Ectodermal cell (in vitro differentiated cells): ENCODE data around the gene EDN2.

Experiments used
- H3K27ac ChIP-seq: 2 replicates; pipeline ENCODE4 v1.7.0; 2013; ENCODE audit warnings: mild to moderate bottlenecking, low read depth, low read length; ENCODE audit not compliant: insufficient read depth, poor library complexity, severe bottlenecking
- H3K27me3 ChIP-seq: 2 replicates; pipeline ENCODE4 v1.7.0; 2013; ENCODE audit warnings: mild to moderate bottlenecking, low read length; ENCODE audit not compliant: insufficient read depth, control insufficient read depth, poor library complexity, severe bottlenecking
- H3K36me3 ChIP-seq: one replicate; pipeline ENCODE4 v1.7.0; 2013; ENCODE audit warnings: low read length; ENCODE audit not compliant: control insufficient read depth, insufficient read depth
- H3K4me1 ChIP-seq: one replicate; pipeline ENCODE4 v1.7.0; 2013; ENCODE audit warnings: low read length; ENCODE audit not compliant: control insufficient read depth, insufficient read depth
- H3K4me3 ChIP-seq: 2 replicates; pipeline ENCODE4 v1.7.0; 2013; ENCODE audit warnings: low read depth, low read length, control low read depth; ENCODE audit not compliant: insufficient read depth
- H3K9me3 ChIP-seq: 2 replicates; pipeline ENCODE4 v1.7.0; 2013; ENCODE audit warnings: mild to moderate bottlenecking, low read length, moderate library complexity; ENCODE audit not compliant: control insufficient read depth
- WGBS, 2 experiments: methylation state at CpG; one replicate each; pipeline ENCODE4 v1.1.7; 2013; ENCODE audit warnings: missing lambda C conversion rate in 2 of 2; 5-methylcytosine and 5-hydroxymethylcytosine counted together

The EDN2 gene

GRCh38 chr1:41475859-41476567 is 8.5 kb downstream of the EDN2 start:
- Histone ChIP-seq H3K27me3 (no peaks in the 10 kb centered on the region), H3K27ac (no peak overlapping the region), H3K4me3 (no peak overlapping the region), H3K4me1 (peaks cover 15% of the 10 kb centered on the region), H3K36me3 (no peaks in the 10 kb centered on the region), H3K9me3 (no peaks in the 10 kb centered on the region)
- 82 to 83% methylated on average over 8 of the region's 8 CpGs for WGBS, 2 experiments

GRCh38 chr1:41475346-41475745 is 9.1 kb downstream of the EDN2 start:
- 87 to 90% methylated on average over 4 of the region's 4 CpGs for WGBS, 2 experiments
- no peak overlapping the region for H3K27ac ChIP-seq

GRCh38 chr1:41474490-41475271 is 9.8 kb downstream of the EDN2 start:
- peaks cover 15% of the 10 kb centered on the region for H3K4me1 ChIP-seq
- WGBS, 2 experiments = 68 to 69% methylated on average over 17 of the region's 17 CpGs
- no peaks in the 10 kb centered on the region for H3K9me3 ChIP-seq
- H3K36me3 ChIP-seq = no peaks in the 10 kb centered on the region
- no peak overlapping the region for H3K4me3 ChIP-seq
- H3K27ac ChIP-seq = no peak overlapping the region
- H3K27me3 ChIP-seq = no peaks in the 10 kb centered on the region

More at GRCh38 chr1:41475346-41475745, 9.1 kb downstream of the EDN2 start:
- Histone ChIP-seq H3K4me1 (peaks cover 15% of the 10 kb centered on the region), H3K9me3 (no peaks in the 10 kb centered on the region), H3K4me3 (no peak overlapping the region), H3K27me3 (no peaks in the 10 kb centered on the region), H3K36me3 (no peaks in the 10 kb centered on the region)

GRCh38 chr1:41473738-41474362 is 10.6 kb downstream of the EDN2 start:
- WGBS, 2 experiments = 93 to 94% methylated on average over 6 of the region's 6 CpGs
- H3K9me3 ChIP-seq = no peaks in the 10 kb centered on the region

GRCh38 chr1:41471658-41472057 is 12.8 kb downstream of the EDN2 start:
- no peak overlapping the region for H3K4me3 ChIP-seq
- 93 to 94% methylated on average over 6 of the region's 6 CpGs for WGBS, 2 experiments
- H3K27me3 ChIP-seq = no peaks in the 10 kb centered on the region
- no peaks in the 10 kb centered on the region for H3K9me3 ChIP-seq
- H3K4me1 ChIP-seq = peaks cover 11% of the 10 kb centered on the region
- no peaks in the 10 kb centered on the region for H3K36me3 ChIP-seq
- H3K27ac ChIP-seq = no peak overlapping the region

More at GRCh38 chr1:41473738-41474362, 10.6 kb downstream of the EDN2 start:
- peaks cover 15% of the 10 kb centered on the region for H3K4me1 ChIP-seq
- no peak overlapping the region for H3K27ac ChIP-seq
- no peaks in the 10 kb centered on the region for H3K27me3 ChIP-seq
- no peaks in the 10 kb centered on the region for H3K36me3 ChIP-seq
- no peak overlapping the region for H3K4me3 ChIP-seq

GRCh38 chr1:41469706-41470105 is 14.8 kb downstream of the EDN2 start:
- Histone ChIP-seq H3K9me3 (no peaks in the 10 kb centered on the region), H3K4me3 (no peak overlapping the region), H3K27me3 (no peaks in the 10 kb centered on the region), H3K27ac (no peak overlapping the region), H3K4me1 (peaks cover 2% of the 10 kb centered on the region), H3K36me3 (no peaks in the 10 kb centered on the region)
- 73 to 86% methylated on average over 5 of the region's 5 CpGs for WGBS, 2 experiments

GRCh38 chr1:41468122-41468762 is 16.2 kb downstream of the EDN2 start:
- H3K4me3 ChIP-seq = no peak overlapping the region
- no peaks in the 10 kb centered on the region for H3K27me3 ChIP-seq
- H3K27ac ChIP-seq = no peak overlapping the region
- no peaks in the 10 kb centered on the region for H3K36me3 ChIP-seq
- WGBS, 2 experiments = 94 to 95% methylated on average over 12 of the region's 12 CpGs
- no peaks in the 10 kb centered on the region for H3K9me3 ChIP-seq
- H3K4me1 ChIP-seq = no peaks in the 10 kb centered on the region

- WGBS, 2 experiments = 80 to 84% methylated on average over 4 of the region's 4 CpGs
- Histone ChIP-seq H3K27ac (no peak overlapping the region), H3K4me3 (no peak overlapping the region), H3K9me3 (no peaks in the 10 kb centered on the region), H3K4me1 (no peaks in the 10 kb centered on the region), H3K36me3 (no peaks in the 10 kb centered on the region), H3K27me3 (no peaks in the 10 kb centered on the region)
Observed at GRCh38 chr1:41467673-41468072, 16.8 kb downstream of the EDN2 start.

- Histone ChIP-seq H3K9me3 (no peaks in the 10 kb centered on the region), H3K27me3 (no peaks in the 10 kb centered on the region), H3K36me3 (no peaks in the 10 kb centered on the region), H3K4me1 (no peaks in the 10 kb centered on the region), H3K27ac (no peak overlapping the region), H3K4me3 (no peak overlapping the region)
- WGBS, 2 experiments = 88 to 89% methylated on average over 5 of the region's 5 CpGs
Observed at GRCh38 chr1:41466146-41466545, 18.3 kb downstream of the EDN2 start.

GRCh38 chr1:41465741-41466140 is 18.7 kb downstream of the EDN2 start:
- 94 to 95% methylated on average over 1 of the region's 1 CpG for WGBS, 2 experiments
- no peaks in the 10 kb centered on the region for H3K27me3 ChIP-seq
- H3K4me3 ChIP-seq = no peak overlapping the region
- no peaks in the 10 kb centered on the region for H3K9me3 ChIP-seq
- H3K27ac ChIP-seq = no peak overlapping the region
- H3K36me3 ChIP-seq = no peaks in the 10 kb centered on the region
- H3K4me1 ChIP-seq = no peaks in the 10 kb centered on the region
